Measurements from ENCODE around the gene KPNA4.
A peak's percentile ranks its signal among the peaks of the same experiment; 100 is the strongest.

The KPNA4 gene

DNA sequence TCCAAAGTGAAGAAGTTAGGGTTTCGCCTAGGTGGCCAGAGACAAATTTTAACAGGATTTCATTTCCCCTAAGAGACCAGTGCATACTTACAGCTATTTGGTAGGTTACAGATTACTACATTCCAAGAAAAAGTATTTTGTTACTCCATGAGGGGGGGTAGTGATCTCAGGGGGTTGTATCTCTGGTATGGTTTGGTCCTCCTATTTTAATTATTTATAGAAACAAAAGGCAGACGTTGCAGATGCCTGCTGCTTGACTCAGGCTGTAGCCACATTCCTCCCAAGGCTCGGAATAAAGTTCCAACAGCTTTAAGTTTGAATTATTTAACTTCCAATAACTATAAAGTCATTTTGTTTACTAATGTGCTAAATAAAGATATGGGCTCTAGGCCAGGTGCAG lies 114.5 kb downstream of the KPNA4 start:
- DNase-seq (ENCODE audit: low read depth in 2 of 2), result no peak

DNA sequence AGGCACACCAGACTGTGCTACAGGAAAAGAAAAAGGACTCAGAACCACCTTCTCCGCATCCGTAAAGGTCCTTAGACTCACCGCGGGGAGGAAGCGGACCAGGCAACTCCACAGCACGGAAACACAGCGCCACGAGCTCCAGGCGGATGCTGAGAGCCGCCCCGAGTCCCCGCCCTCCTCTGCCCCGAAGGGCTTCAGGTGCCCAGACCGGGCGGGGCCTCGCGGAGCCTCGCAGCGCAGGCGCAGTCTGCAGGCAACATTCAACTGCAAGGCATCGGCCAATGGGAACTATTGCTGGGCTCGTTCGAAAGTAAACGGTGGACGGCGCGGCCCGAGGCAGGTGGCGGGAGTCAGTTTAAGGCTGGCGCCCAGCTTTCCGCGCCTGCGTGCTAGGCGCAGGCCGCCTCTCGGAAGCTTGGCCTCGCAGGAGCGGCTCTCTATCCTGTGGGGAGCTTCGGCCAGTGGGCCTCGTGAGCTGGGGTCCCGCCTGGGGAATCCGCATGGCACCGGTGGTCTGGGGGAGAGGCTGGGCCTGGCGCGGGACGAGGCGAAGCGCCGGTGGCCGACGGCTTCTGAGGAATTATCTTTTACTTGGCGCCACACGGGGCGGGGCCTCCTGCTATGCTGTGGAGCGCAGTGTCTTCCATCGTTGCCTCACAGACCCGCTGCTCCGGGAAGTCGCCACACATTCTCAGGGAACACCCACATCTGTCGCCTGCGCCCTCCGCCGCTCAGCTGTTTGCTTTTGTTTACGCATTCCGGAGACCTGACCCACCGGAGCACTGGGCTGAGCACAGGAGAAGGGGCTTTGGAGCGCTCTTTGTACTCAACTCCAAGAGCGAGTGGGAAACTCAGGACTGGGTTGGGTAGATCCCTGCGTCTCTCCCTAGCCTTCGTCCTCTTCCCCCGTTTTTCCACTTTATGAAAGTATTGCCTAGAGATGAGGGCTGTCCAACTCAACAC lies 115.5 kb downstream of the KPNA4 start, which contains the start of gene TRIM59:
TSS of gene TRIM59 (minus strand) at position 151 of the 963 bp plus-strand sequence. CDS start 10,603 bp downstream, outside the sequence.
- DNase-seq (ENCODE audit: low read depth in 2 of 2), result peak; percentile 91 to 94

DNA sequence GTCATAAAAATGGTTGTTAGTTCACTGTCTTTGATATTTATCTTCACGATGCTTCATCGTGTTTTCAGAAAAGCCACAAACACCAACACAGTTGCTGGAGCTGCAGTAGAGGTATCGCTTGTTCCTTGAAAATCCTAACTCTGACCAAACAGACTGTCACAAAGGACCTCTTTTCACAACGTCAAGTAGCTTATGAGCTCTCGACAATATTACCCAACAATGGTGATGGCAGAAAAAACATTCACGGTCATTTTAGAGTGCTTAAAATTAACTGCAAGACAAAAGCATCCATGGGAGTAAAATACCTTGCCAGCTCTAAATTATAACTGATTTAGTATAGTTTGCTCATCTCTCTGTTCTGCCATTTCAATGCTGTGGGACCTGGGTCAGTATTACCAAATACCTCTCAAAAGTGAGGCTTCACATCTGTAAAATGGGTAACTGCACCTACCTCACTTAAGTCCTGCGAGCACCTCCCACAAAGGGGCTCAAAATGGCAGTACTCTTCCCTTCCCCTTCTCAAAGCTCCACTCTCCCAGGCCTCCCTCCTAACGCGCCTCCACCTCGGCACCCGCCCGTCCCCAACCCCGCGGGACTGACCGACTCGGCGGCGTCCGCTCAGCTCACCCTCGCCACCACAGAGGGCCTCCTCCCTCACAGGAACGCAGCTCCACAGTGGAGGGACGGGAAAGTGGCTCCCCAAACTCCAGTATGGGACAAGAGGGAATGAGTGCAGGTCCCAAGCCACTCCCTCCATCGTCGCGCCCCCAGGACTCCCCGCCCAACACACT lies 116.3 kb downstream of the KPNA4 start:
- DNase-seq (ENCODE audit: low read depth in 2 of 2), result peak; percentile 6 to 13

DNA sequence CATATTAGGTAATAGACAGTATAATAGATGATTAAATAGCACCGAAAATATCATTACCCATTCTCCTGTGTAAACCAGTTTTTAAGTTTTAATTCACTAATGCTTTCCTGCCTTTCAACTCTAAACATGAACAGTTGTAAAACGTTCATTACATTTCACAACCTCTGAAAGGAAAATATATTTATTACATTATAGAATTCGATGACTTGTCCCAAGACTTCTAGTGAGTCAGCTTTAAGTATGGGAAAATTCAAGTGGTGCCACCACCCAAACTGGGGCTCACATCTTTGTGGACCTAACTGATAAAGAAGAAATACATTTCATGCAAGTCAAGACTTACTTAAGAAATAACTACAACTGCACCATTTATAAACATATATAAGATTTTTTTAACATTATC lies 117.8 kb downstream of the KPNA4 start:
- no peak for DNase-seq (ENCODE audit: low read depth in 2 of 2)

DNA sequence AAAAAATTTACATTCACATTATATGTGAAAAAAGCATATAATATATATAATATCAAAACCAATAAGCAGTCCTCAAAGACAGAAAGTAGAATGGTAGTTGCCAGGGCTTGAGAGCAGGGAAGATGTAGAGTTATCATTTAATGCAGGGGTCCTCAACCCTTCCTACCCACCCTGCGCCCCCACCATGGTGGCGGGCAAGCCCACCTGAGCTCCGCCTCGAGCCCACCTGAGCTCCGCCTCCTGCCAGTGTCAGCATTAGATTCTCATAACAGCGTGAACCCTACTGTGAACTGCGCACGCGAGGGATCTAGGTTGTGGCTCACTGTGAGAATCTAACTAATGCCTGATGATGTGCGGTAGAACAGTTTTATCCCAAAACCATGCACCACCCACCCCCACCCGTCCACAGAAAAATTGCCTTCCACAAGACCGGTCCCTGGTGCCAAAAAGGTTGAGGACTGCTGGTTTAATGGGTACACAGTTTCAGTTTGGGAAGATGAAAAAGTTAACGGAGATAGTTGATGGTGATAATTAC lies 118.8 kb downstream of the KPNA4 start:
- no peak for DNase-seq (ENCODE audit: low read depth in 2 of 2)

DNA sequence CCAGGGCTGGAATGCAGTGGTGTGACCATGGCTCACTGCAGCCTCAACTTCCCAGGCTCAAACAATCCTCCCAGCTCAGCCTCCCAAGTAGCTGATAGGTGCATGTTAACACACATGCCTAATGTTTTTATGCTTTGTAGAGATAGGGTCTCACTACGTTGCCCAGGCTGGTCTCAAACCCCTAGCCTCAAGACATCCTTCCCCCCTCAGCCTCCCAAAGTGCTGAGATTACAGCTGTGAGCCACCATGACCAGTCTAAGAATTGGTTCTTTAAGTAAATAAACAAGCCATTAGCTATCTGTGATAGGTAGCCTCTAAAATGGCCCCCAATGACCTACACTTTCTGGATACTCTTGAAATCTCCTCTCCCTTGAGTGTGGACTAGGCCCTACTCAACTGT lies 119.5 kb downstream of the KPNA4 start:
- no peak for DNase-seq (ENCODE audit: low read depth in 2 of 2)
